Bronchial epithelial cell (primary cell): ENCODE measurements around the gene ZNF521. TPM values are rescaled to one million over a fixed set of nuclear protein-coding genes. Genes with fewer than 3 reads are reported as not detected.

ENCODE experiments used
- DNase-seq: peaks from one replicate; pipeline ENCODE4 v3.0.0-alpha.2; 2010; ENCODE audit warnings: low read depth
- FAIRE-seq: peaks from 2 replicates; lab custom pipeline; 2011; peaks lifted over from hg19 to GRCh38; lab: Jason Lieb, UNC
- H3K27me3 ChIP-seq: 2 replicates; pipeline ENCODE4 v1.5.1; 2011; ENCODE audit warnings: low read length; ENCODE audit not compliant: control insufficient read depth, insufficient read depth
- H3K36me3 ChIP-seq: 2 replicates; pipeline ENCODE4 v1.5.1; 2011; ENCODE audit warnings: low read length; ENCODE audit not compliant: control insufficient read depth, insufficient read depth
- H3K4me3 ChIP-seq: 2 replicates; pipeline ENCODE4 v1.5.1; 2011; ENCODE audit warnings: mild to moderate bottlenecking, low read depth, low read length, control low read depth
- total RNA-seq: library from RNA; depleted of rRNA; stranded (reverse); fragments of >200 nt; gene quantifications from 2 replicates; pipeline ENCODE4 v1.2.1, GENCODE V29; 2014
- TF ChIP-seq, protein P1 (sequence below): IDR thresholded peaks from 2 replicates; pipeline ENCODE4 v1.5.1; 2011; ENCODE audit warnings: mild to moderate bottlenecking, moderate library complexity, low read length, control low read depth, inconsistent platforms; ENCODE audit not compliant: insufficient read depth, severe bottlenecking

ZNF521 gene
- total RNA-seq, 1 donor from 2014 or later: 0.53 TPM

GRCh38 chr18:25174324-25174723 lies 177.6 kb downstream of the ZNF521 start:
- no peaks in the 10 kb centered on the region for H3K36me3 ChIP-seq
- TF ChIP-seq, protein P1, sequence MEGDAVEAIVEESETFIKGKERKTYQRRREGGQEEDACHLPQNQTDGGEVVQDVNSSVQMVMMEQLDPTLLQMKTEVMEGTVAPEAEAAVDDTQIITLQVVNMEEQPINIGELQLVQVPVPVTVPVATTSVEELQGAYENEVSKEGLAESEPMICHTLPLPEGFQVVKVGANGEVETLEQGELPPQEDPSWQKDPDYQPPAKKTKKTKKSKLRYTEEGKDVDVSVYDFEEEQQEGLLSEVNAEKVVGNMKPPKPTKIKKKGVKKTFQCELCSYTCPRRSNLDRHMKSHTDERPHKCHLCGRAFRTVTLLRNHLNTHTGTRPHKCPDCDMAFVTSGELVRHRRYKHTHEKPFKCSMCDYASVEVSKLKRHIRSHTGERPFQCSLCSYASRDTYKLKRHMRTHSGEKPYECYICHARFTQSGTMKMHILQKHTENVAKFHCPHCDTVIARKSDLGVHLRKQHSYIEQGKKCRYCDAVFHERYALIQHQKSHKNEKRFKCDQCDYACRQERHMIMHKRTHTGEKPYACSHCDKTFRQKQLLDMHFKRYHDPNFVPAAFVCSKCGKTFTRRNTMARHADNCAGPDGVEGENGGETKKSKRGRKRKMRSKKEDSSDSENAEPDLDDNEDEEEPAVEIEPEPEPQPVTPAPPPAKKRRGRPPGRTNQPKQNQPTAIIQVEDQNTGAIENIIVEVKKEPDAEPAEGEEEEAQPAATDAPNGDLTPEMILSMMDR: no peak
- FAIRE-seq (no peak), DNase-seq (no peak)
- H3K4me3 ChIP-seq: no peak overlapping the region
- H3K27me3 ChIP-seq: no peaks in the 10 kb centered on the region

GRCh38 chr18:25171334-25171733 lies 180.6 kb downstream of the ZNF521 start:
- Histone ChIP-seq H3K27me3 (no peaks in the 10 kb centered on the region), H3K4me3 (no peak overlapping the region), H3K36me3 (no peaks in the 10 kb centered on the region)
- DNase-seq (no peak), FAIRE-seq (no peak)
- TF ChIP-seq, protein P1: no peak

DNA sequence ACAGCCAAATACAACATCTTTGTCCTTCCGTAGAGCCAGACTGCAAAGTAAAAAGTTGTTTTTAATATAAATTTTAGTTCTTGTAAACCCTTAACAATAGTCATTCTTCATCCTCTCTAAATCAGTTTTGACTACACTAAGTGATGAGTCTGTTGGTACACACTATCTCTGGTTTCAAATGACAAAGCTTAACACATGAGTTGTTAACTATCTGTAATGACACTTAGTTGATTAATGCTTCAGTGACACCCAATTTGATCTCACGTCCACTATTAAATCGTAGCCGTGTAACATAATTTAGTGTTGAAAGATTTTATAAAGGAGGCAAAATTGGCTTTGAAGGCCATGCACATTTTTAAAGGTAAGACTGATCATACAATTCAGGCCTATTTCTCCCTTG lies 181.6 kb downstream of the ZNF521 start:
- Histone ChIP-seq H3K4me3 (no peak overlapping the region), H3K36me3 (no peaks in the 10 kb centered on the region), H3K27me3 (no peaks in the 10 kb centered on the region)
- FAIRE-seq (no peak), DNase-seq (no peak)
- TF ChIP-seq, protein P1: no peak

GRCh38 chr18:25169701-25170100 lies 182.3 kb downstream of the ZNF521 start:
- DNase-seq (no peak), FAIRE-seq (no peak)
- no peaks in the 10 kb centered on the region for H3K36me3 ChIP-seq
- TF ChIP-seq, protein P1: no peak
- H3K27me3 ChIP-seq: no peaks in the 10 kb centered on the region
- no peak overlapping the region for H3K4me3 ChIP-seq

- Histone ChIP-seq H3K27me3 (no peaks in the 10 kb centered on the region), H3K4me3 (no peak overlapping the region), H3K36me3 (no peaks in the 10 kb centered on the region)
- DNase-seq (no peak), FAIRE-seq (no peak)
- TF ChIP-seq, protein P1: no peak
Measured at GRCh38 chr18:25167612-25168410, 184.2 kb downstream of the ZNF521 start.
